HCT116 (cell line): ENCODE measurements around the gene SLC7A11. TPM values are rescaled to one million over a fixed set of nuclear protein-coding genes. Genes with fewer than 3 reads are reported as not detected.

Source experiments
- ATAC-seq: fragments of 200-7000 bp; cut with Tn5 transposase; 2 replicates; pipeline ENCODE4 v1.9.1; 2020; ENCODE audit warnings: mild to moderate bottlenecking, moderate library complexity
- BruUV-seq: library from RNA; stranded (reverse); fragments of 400-500 nt; replicated peaks from 2 replicates; lab custom pipeline; 2021; lab: Mats Ljungman, UMichigan
- CTCF ChIA-PET: fragments of 300-600 bp; sonication (Branson Sonifier 250); formaldehyde crosslinking; loops from one replicate; lab custom pipeline; 2021; ENCODE audit warnings: antibody characterized with exemption; lab: Charles Lee
- POLR2A ChIA-PET: fragments of 300-600, 350-600 bp; sonication (Branson Sonifier 250); formaldehyde crosslinking; loops from one replicate; lab custom pipeline; 2021; ENCODE audit warnings: antibody characterized with exemption; lab: Charles Lee
- RAD21 ChIA-PET, 2 experiments: fragments of 300-600 bp; sonication (Branson Sonifier 250); formaldehyde crosslinking; loops; one replicate each; lab custom pipeline; 2023; ENCODE audit warnings: low total read pairs in 2 of 2; ENCODE audit not compliant: uncharacterized antibody in 2 of 2, unreplicated experiment in 2 of 2, low non-redundant PET in 1 of 2; lab: Charles Lee
- DNase-seq: peaks from one replicate; pipeline ENCODE4 v3.0.0-alpha.2; 2010; ENCODE audit warnings: low read depth, low spot score
- H2AFZ ChIP-seq: fragments of 200-600 bp; shearing (Covaris generic), sonication (generic); 2 replicates; pipeline ENCODE4 v1.6.1; 2017; ENCODE audit warnings: low read depth, mixed run types, mixed read lengths, antibody characterized with exemption, low read length; ENCODE audit not compliant: poor library complexity, severe bottlenecking
- H3K27ac ChIP-seq: 2 replicates; pipeline ENCODE4 v1.5.1; 2012; ENCODE audit warnings: low read depth, low read length
- H3K27me3 ChIP-seq: fragments of 200-600 bp; sonication (generic); 2 replicates; pipeline ENCODE4 v1.6.1; 2016; ENCODE audit warnings: mixed run types, low read length, mixed read lengths; ENCODE audit not compliant: insufficient read depth
- H3K36me3 ChIP-seq, 2 experiments: fragments of 200-500 bp in 1 of 2; fragments of 200-600 bp in 1 of 2; sonication (Bioruptor generic) in 1 of 2; sonication (generic) in 1 of 2; 2 replicates each; pipeline versions ENCODE4 v1.5.1 to v1.6.1; 2014 to 2016; ENCODE audit warnings: low read length in 2 of 2, inconsistent platforms in 1 of 2, mixed read lengths in 1 of 2, mixed run types in 1 of 2; ENCODE audit not compliant: insufficient read depth in 2 of 2, control insufficient read depth in 1 of 2
- H3K4me1 ChIP-seq, 2 experiments: fragments of 200-600 bp in 1 of 2; sonication (generic) in 1 of 2; 2 replicates each; pipeline versions ENCODE4 v1.5.1 to v1.6.1; 2012 to 2017; ENCODE audit warnings: low read length in 2 of 2, inconsistent platforms in 1 of 2, mild to moderate bottlenecking in 1 of 2, mixed read lengths in 1 of 2, mixed run types in 1 of 2, moderate library complexity in 1 of 2; ENCODE audit not compliant: insufficient read depth in 2 of 2, control insufficient read depth in 1 of 2
- H3K4me2 ChIP-seq: fragments of 200-600 bp; sonication (generic); 2 replicates; pipeline ENCODE4 v1.6.1; 2017; ENCODE audit warnings: mixed run types, low read length, mixed read lengths
- H3K4me3 ChIP-seq, 2 experiments: fragments of 200-600 bp in 1 of 2; sonication (generic) in 1 of 2; replicated peaks in 1 of 2; 2 replicates each; pipeline ENCODE4 v1.5.1; 2011 to 2016; ENCODE audit warnings: low read length in 2 of 2, control low read depth in 1 of 2, low read depth in 1 of 2, mild to moderate bottlenecking in 1 of 2, mixed read lengths in 1 of 2, mixed run types in 1 of 2
- H3K79me2 ChIP-seq: fragments of 200-600 bp; sonication (generic); 2 replicates; pipeline ENCODE4 v1.6.1; 2017; ENCODE audit warnings: mild to moderate bottlenecking, mixed run types, low read length, moderate library complexity, mixed read lengths; ENCODE audit not compliant: insufficient read depth
- H3K9ac ChIP-seq: fragments of 200-600 bp; sonication (generic); 2 replicates; pipeline ENCODE4 v1.6.1; 2016; ENCODE audit warnings: low read length, mixed read lengths
- H3K9me2 ChIP-seq: fragments of 200-600 bp; sonication (generic), shearing (Covaris generic); 2 replicates; pipeline ENCODE4 v1.6.1; 2017; ENCODE audit warnings: mixed run types, mild to moderate bottlenecking, moderate library complexity; ENCODE audit not compliant: insufficient read depth
- H3K9me3 ChIP-seq, 2 experiments: fragments of 200-500 bp in 1 of 2; fragments of 200-600 bp in 1 of 2; sonication (Bioruptor generic) in 1 of 2; sonication (generic) in 1 of 2; 2 replicates each; pipeline ENCODE4 v1.6.1; 2014 to 2017; ENCODE audit warnings: low read length in 2 of 2, mixed read lengths in 2 of 2, inconsistent platforms in 1 of 2, low read depth in 1 of 2, mild to moderate bottlenecking in 1 of 2, mixed run types in 1 of 2, moderate library complexity in 1 of 2; ENCODE audit not compliant: control insufficient read depth in 1 of 2, insufficient read depth in 1 of 2
- H4K20me1 ChIP-seq: fragments of 200-600 bp; sonication (generic), shearing (Covaris generic); 2 replicates; pipeline ENCODE4 v1.6.1; 2017; ENCODE audit warnings: mixed run types, mild to moderate bottlenecking, moderate library complexity; ENCODE audit not compliant: insufficient read depth
- CBX3 ChIP-seq: IDR thresholded peaks from 2 replicates; pipeline ENCODE4 v1.6.1; 2012; ENCODE audit warnings: low read depth
- EZH2 ChIP-seq: fragments of 200-600 bp; sonication (generic); IDR thresholded peaks from 2 replicates; pipeline ENCODE4 v1.6.1; 2017; ENCODE audit warnings: antibody characterized with exemption, mixed run types
- EZH2phosphoT487 ChIP-seq: fragments of 200-600 bp; IDR thresholded peaks from 2 replicates; pipeline ENCODE4 v1.6.1; 2018; ENCODE audit warnings: antibody characterized with exemption, borderline replicate concordance
- FOSL1 ChIP-seq: IDR thresholded peaks from 2 replicates; pipeline ENCODE4 v1.6.1; 2012; ENCODE audit warnings: low read depth
- POLR2A ChIP-seq: IDR thresholded peaks from 2 replicates; pipeline ENCODE4 v1.7.0; 2011; ENCODE audit warnings: borderline replicate concordance; ENCODE audit not compliant: insufficient read depth, insufficient read length; ENCODE audit errors: extremely low read depth
- POLR2AphosphoS5 ChIP-seq: IDR thresholded peaks from 2 replicates; pipeline ENCODE4 v1.6.1; 2011; ENCODE audit warnings: mild to moderate bottlenecking, low read depth, low read length, moderate library complexity
- SIN3A ChIP-seq: IDR thresholded peaks from 2 replicates; pipeline ENCODE4 v1.6.1; 2012; ENCODE audit warnings: low read depth
- SP1 ChIP-seq: IDR thresholded peaks from 2 replicates; pipeline ENCODE4 v1.6.1; 2012; ENCODE audit warnings: low read depth
- SRF ChIP-seq: IDR thresholded peaks from 2 replicates; pipeline ENCODE4 v1.6.1; 2012; ENCODE audit warnings: low read depth
- YY1 ChIP-seq: IDR thresholded peaks from 2 replicates; pipeline ENCODE4 v1.6.1; 2011; ENCODE audit warnings: low read length, low read depth, moderate library complexity, mild to moderate bottlenecking; ENCODE audit not compliant: insufficient replicate concordance; ENCODE audit errors: extremely low read depth
- ZNF274 ChIP-seq: fragments of 200-500 bp; sonication (Bioruptor generic); IDR thresholded peaks from 2 replicates; pipeline ENCODE4 v1.6.1; 2014; ENCODE audit warnings: mild to moderate bottlenecking, low read depth, low read length, inconsistent platforms
- intact Hi-C: fragments of 100-400 bp; cut with micrococcal nuclease; formaldehyde crosslinking; loops from 2 replicates; pipeline ENCODE4 v1.10.0; 2022
- total RNA-seq: library from RNA; stranded (reverse); gene quantifications from one replicate; pipeline ENCODE4 v1.2.1, GENCODE V29; 2021; ENCODE audit not compliant: unreplicated experiment
- TF ChIP-seq, protein P1 (sequence below): IDR thresholded peaks from 2 replicates; pipeline ENCODE4 v1.6.1; 2012
- TF ChIP-seq, protein P2 (sequence below): IDR thresholded peaks from 2 replicates; pipeline ENCODE4 v1.6.1; 2012; ENCODE audit warnings: low read depth

Gene SLC7A11
- total RNA-seq, 1 experiment from 2014 or later = 45.8 TPM

DNA sequence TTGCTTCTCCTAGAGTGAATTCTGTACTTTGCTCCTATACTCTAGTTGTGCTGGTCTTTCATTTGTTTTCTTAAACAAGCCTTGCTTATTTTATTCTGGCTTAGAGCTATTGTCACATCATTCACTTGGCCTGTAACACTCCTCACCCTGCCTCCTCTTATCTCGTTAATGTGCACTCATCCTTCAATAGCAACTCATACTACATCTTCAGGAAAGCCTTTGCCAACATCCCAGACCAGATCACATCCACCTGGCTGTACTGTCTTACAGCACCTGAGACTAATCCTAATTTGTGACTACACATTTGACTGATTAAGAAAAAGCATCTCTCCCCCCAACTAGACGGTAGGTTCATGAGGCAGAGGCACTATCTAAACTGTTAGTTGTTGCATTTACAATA is 80.8 kb downstream of the SLC7A11 start:
- BruUV-seq = no TSS peak
- ATAC-seq = no peak
- no peak overlapping the region for H3K9ac ChIP-seq
- intact Hi-C loops = no loop called here
- peaks cover 0 to 8% of the 10 kb centered on the region in 2 experiments; a peak in 1 of 4 replicates for H3K4me1 ChIP-seq
- ChIA-PET CTCF (no interaction called here), RAD21 (no interaction called here), POLR2A (no interaction called here)
- H3K4me2 ChIP-seq = no peak overlapping the region
- H2AFZ ChIP-seq = no peak overlapping the region
- H3K27ac ChIP-seq = no peak overlapping the region
- no peak overlapping the region for H3K4me3 ChIP-seq
- H3K9me3 ChIP-seq = no peaks in the 10 kb centered on the region
- no peaks in the 10 kb centered on the region for H3K27me3 ChIP-seq
- no peaks in the 10 kb centered on the region for H3K9me2 ChIP-seq
- TF ChIP-seq POLR2A = no peak
- no peak for TF ChIP-seq CBX3
- TF ChIP-seq, protein P1, sequence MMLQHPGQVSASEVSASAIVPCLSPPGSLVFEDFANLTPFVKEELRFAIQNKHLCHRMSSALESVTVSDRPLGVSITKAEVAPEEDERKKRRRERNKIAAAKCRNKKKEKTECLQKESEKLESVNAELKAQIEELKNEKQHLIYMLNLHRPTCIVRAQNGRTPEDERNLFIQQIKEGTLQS = no peak
- no peak for TF ChIP-seq POLR2AphosphoS5
- TF ChIP-seq, protein P2, sequence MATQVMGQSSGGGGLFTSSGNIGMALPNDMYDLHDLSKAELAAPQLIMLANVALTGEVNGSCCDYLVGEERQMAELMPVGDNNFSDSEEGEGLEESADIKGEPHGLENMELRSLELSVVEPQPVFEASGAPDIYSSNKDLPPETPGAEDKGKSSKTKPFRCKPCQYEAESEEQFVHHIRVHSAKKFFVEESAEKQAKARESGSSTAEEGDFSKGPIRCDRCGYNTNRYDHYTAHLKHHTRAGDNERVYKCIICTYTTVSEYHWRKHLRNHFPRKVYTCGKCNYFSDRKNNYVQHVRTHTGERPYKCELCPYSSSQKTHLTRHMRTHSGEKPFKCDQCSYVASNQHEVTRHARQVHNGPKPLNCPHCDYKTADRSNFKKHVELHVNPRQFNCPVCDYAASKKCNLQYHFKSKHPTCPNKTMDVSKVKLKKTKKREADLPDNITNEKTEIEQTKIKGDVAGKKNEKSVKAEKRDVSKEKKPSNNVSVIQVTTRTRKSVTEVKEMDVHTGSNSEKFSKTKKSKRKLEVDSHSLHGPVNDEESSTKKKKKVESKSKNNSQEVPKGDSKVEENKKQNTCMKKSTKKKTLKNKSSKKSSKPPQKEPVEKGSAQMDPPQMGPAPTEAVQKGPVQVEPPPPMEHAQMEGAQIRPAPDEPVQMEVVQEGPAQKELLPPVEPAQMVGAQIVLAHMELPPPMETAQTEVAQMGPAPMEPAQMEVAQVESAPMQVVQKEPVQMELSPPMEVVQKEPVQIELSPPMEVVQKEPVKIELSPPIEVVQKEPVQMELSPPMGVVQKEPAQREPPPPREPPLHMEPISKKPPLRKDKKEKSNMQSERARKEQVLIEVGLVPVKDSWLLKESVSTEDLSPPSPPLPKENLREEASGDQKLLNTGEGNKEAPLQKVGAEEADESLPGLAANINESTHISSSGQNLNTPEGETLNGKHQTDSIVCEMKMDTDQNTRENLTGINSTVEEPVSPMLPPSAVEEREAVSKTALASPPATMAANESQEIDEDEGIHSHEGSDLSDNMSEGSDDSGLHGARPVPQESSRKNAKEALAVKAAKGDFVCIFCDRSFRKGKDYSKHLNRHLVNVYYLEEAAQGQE = no peak
- no peak for TF ChIP-seq FOSL1
- no peak for TF ChIP-seq SIN3A
- no peak for TF ChIP-seq ZNF274
- TF ChIP-seq SRF = no peak
- no peak for TF ChIP-seq YY1
- TF ChIP-seq EZH2phosphoT487 = no peak
- no peak for TF ChIP-seq EZH2
- TF ChIP-seq SP1 = no peak
- no peaks in the 10 kb centered on the region for H3K36me3 ChIP-seq
- no peaks in the 10 kb centered on the region for H3K79me2 ChIP-seq
- no peak for DNase-seq
- H4K20me1 ChIP-seq = no peaks in the 10 kb centered on the region
